Sigmoid colon (tissue), 7 donors: ENCODE results near the gene SDCCAG8. TPM values are rescaled to one million over a fixed set of nuclear protein-coding genes. Genes with fewer than 3 reads are reported as not detected.
A peak's percentile ranks its signal among the peaks of the same experiment; 100 is the strongest.
"Not testable (repeated sequence)": the region's sequence is repeated elsewhere in the genome, so short reads cannot be mapped to it uniquely, and the experiment has no call there.

Source experiments
- DNase-seq: peaks from one replicate; pipeline ENCODE4 v3.0.0-alpha.2; 2019
- H3K27ac ChIP-seq, 4 donors: fragments of 200-600 bp; sonication (generic); one replicate each; pipeline ENCODE4 v1.5.1; 2016 to 2019; ENCODE audit warnings: mild to moderate bottlenecking in 1 of 4
- H3K27me3 ChIP-seq, 3 donors: fragments of 200-600 bp; sonication (generic); one replicate each; pipeline ENCODE4 v1.5.1; 2019; ENCODE audit warnings: mild to moderate bottlenecking in 1 of 3
- H3K36me3 ChIP-seq, 4 donors: fragments of 200-600 bp; sonication (generic); one replicate each; pipeline ENCODE4 v1.5.1; 2016 to 2019
- H3K4me1 ChIP-seq, 4 donors: fragments of 200-600 bp; sonication (generic); one replicate each; pipeline ENCODE4 v1.5.1; 2017 to 2019
- H3K4me3 ChIP-seq, 4 donors: fragments of 200-600 bp; sonication (generic); one replicate each; pipeline ENCODE4 v1.5.1; 2017 to 2019; ENCODE audit warnings: mild to moderate bottlenecking in 2 of 4, moderate library complexity in 1 of 4
- H3K9me3 ChIP-seq, 4 donors: fragments of 200-600 bp in 3 of 4; sonication (generic) in 3 of 4; one replicate each; pipeline versions ENCODE4 v1.5.1 to v1.6.1; 2013 to 2019
- CTCF ChIP-seq, 4 experiments: fragments of 450-650 bp in 3 of 4; fragments of 200-600 bp in 1 of 4; IDR thresholded peaks; one replicate each; pipeline ENCODE4 v1.5.1; 2016 to 2019; ENCODE audit warnings: antibody characterized with exemption in 4 of 4, mild to moderate bottlenecking in 3 of 4, moderate library complexity in 2 of 4
- EP300 ChIP-seq, 4 donors: sonication (generic); formaldehyde crosslinking; IDR thresholded peaks; one replicate each; pipeline ENCODE4 v1.6.1; 2017; ENCODE audit warnings: antibody characterized with exemption in 4 of 4
- POLR2A ChIP-seq, 2 donors: fragments of 450-650 bp; IDR thresholded peaks; one replicate each; pipeline ENCODE4 v1.6.1; 2016; ENCODE audit warnings: antibody characterized with exemption in 2 of 2, mild to moderate bottlenecking in 2 of 2, moderate library complexity in 2 of 2
- POLR2AphosphoS5 ChIP-seq, 4 donors: sonication (generic); formaldehyde crosslinking; IDR thresholded peaks; one replicate each; pipeline ENCODE4 v1.6.1; 2017; ENCODE audit warnings: antibody characterized with exemption in 4 of 4
- WGBS, 2 donors: extraction: QIAGEN DNeasy Blood & Tissue Kit; methylation state at CpG; one replicate each; pipeline ENCODE4 v1.1.7; 2013; 5-methylcytosine and 5-hydroxymethylcytosine counted together
- intact Hi-C: fragments of 100-400 bp; cut with DNase I; formaldehyde crosslinking; loops from one replicate; pipeline ENCODE4 v1.15.1; 2023
- polyA plus RNA-seq, 3 donors: library from polyadenylated mRNA; stranded (reverse); fragments of 200-250 nt; gene quantifications; one replicate each; pipeline ENCODE4 v1.2.3, GENCODE V29; 2013
- total RNA-seq, 4 donors: library from RNA; depleted of rRNA; stranded (reverse); fragments of >200 nt; gene quantifications; one replicate each; pipeline ENCODE4 v1.1.0, GENCODE V29; 2016
- donor health status: healthy with polysubstance abuse.
- donor health status: Bipolar disorder and iron deficiency.
- donor health status: healthy.

SDCCAG8 gene
- 10 to 100 TPM; 30.3 to 49.7 (median 40.2) TPM for total RNA-seq
- 10 to 100 TPM; 15.6 to 21.3 (median 16.3) TPM for polyA plus RNA-seq

- no peaks in the 10 kb centered on the region for H3K27me3 ChIP-seq
- peaks cover 0 to 45% (median 39%) of the 10 kb centered on the region in 4 donors for H3K4me1 ChIP-seq
- intact Hi-C loops, result loop anchor here (5.0 to 10.0 kb wide), 5 partner anchors 589 to 1611 kb away; partner anchors contain the start of genes ADSS2, CHML, COX20 and OPN3
- no peaks in the 10 kb centered on the region for H3K9me3 ChIP-seq
- H3K36me3 ChIP-seq, result no peaks in the 10 kb centered on the region
- peak; percentile 100 for DNase-seq
- 0 to 1% methylated on average over 32 of the region's 32 CpGs for WGBS, 2 donors
- TF ChIP-seq POLR2A (IDR thresholded peaks at IDR 0.05), result peak; percentile 65 to 76
- TF ChIP-seq EP300 (IDR thresholded peaks at IDR 0.05), result no peak
- peak; percentile 68 to 92 (median 86) for TF ChIP-seq POLR2AphosphoS5 (IDR thresholded peaks at IDR 0.05)
- TF ChIP-seq CTCF (IDR thresholded peaks at IDR 0.05), result no peak
- H3K27ac ChIP-seq, result peak within 1 kb of the TSS; percentile 92 to 97 (median 96)
- peak within 1 kb of the TSS; percentile 52 to 99 (median 94) for H3K4me3 ChIP-seq
Measured at GRCh38 chr1:243255791-243256512, at the start of gene SDCCAG8. Gene SDCCAG8 (plus strand): TSS chr1:243256041. CDS start chr1:243256174, 133 bp downstream.

- intact Hi-C loops, H3K9me3 ChIP-seq, H3K4me3 ChIP-seq, H3K36me3 ChIP-seq, DNase-seq, H3K27me3 ChIP-seq, H3K27ac ChIP-seq: not testable (repeated sequence)
- WGBS, 2 donors, result 59 to 69% methylated on average over 2 of the region's 3 CpGs
- peaks cover 0 to 17% (median 14%) of the 10 kb centered on the region in 4 donors for H3K4me1 ChIP-seq
Measured at GRCh38 chr1:243211984-243212383, 43.9 kb upstream of the SDCCAG8 start.

GRCh38 chr1:243213045-243213787 lies 42.6 kb upstream of the SDCCAG8 start:
- TF ChIP-seq POLR2A (IDR thresholded peaks at IDR 0.05), result no peak
- peak; percentile 13 to 58 (median 43) for TF ChIP-seq POLR2AphosphoS5 (IDR thresholded peaks at IDR 0.05)
- no peak for TF ChIP-seq EP300 (IDR thresholded peaks at IDR 0.05)
- Histone ChIP-seq H3K27ac (peak overlapping the region in 2 of 4 donors; percentile 1 to 10), H3K9me3 (no peaks in the 10 kb centered on the region), H3K36me3 (no peaks in the 10 kb centered on the region), H3K4me3 (no peak overlapping the region), H3K27me3 (no peaks in the 10 kb centered on the region), H3K4me1 (peaks cover 0 to 17% (median 14%) of the 10 kb centered on the region in 4 donors)
- DNase-seq, result no peak
- intact Hi-C loops, result no loop called here
- WGBS, 2 donors, result 89 to 93% methylated on average over 4 of the region's 4 CpGs

- DNase-seq, H3K4me3 ChIP-seq, H3K36me3 ChIP-seq, H3K9me3 ChIP-seq, intact Hi-C loops, H3K27me3 ChIP-seq, H3K27ac ChIP-seq: not testable (repeated sequence)
- H3K4me1 ChIP-seq, result peaks cover 0 to 17% (median 14%) of the 10 kb centered on the region in 4 donors
- 87 to 88% methylated on average over 11 of the region's 12 CpGs for WGBS, 2 donors
Measured at GRCh38 chr1:243215276-243215875, 40.5 kb upstream of the SDCCAG8 start.

DNA sequence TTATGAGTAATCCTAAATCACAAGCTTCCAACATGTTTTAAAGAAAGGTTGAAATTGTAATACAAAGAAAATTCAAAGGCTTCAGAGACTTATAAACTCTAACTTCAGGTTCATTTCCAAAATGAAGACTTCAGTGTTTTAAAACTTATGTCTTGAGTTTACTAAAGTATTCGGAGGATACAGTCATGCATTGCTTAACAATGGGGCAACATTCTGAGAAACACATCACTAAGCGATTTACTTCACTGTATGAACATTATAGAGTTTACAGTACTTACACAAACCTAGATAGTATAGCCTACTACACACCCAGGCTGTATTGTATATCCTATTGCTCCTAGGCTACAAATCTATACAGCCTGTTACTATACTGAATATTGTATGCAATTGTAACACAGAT lies 39.1 kb upstream of the SDCCAG8 start:
- Histone ChIP-seq H3K4me3 (no peak overlapping the region), H3K27ac (no peak overlapping the region), H3K9me3 (no peaks in the 10 kb centered on the region), H3K36me3 (peaks cover 0 to 22% (median 10%) of the 10 kb centered on the region in 4 donors), H3K27me3 (no peaks in the 10 kb centered on the region), H3K4me1 (peaks cover 0 to 17% (median 14%) of the 10 kb centered on the region in 4 donors)
- intact Hi-C loops, result no loop called here
- 98% methylated on average over 2 of the region's 2 CpGs for WGBS, 2 donors
- TF ChIP-seq POLR2A (IDR thresholded peaks at IDR 0.05), result no peak
- no peak for TF ChIP-seq CTCF (IDR thresholded peaks at IDR 0.05)
- no peak for TF ChIP-seq POLR2AphosphoS5 (IDR thresholded peaks at IDR 0.05)
- TF ChIP-seq EP300 (IDR thresholded peaks at IDR 0.05), result no peak
- DNase-seq, result no peak

DNA sequence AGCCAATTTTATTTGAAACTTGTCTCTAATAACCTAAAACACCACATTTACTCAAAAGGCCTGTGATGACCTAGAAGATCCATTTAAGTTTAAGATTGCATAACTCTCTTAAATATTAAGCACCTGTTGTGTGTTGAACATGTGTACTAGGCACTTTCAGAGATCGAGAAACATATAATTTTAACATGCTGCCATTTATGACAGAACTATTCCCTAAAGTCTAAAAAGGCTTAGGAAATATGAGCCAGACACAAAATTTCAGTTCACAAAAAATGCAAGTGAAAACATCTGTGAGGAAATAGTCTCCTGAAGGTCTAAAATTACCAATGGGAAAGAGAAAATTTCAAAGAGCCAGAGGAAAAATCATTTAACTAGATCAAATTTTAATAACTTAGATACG lies 38.5 kb upstream of the SDCCAG8 start:
- H3K9me3 ChIP-seq, result no peaks in the 10 kb centered on the region
- 93 to 99% methylated on average over 2 of the region's 2 CpGs for WGBS, 2 donors
- H3K27me3 ChIP-seq, result no peaks in the 10 kb centered on the region
- peaks cover 0 to 26% (median 10%) of the 10 kb centered on the region in 4 donors for H3K36me3 ChIP-seq
- peaks cover 0 to 14% (median 9%) of the 10 kb centered on the region in 4 donors for H3K4me1 ChIP-seq
- no peak overlapping the region for H3K4me3 ChIP-seq
- no peak for DNase-seq
- no peak overlapping the region for H3K27ac ChIP-seq
- no peak for TF ChIP-seq POLR2AphosphoS5 (IDR thresholded peaks at IDR 0.05)
- TF ChIP-seq EP300 (IDR thresholded peaks at IDR 0.05), result no peak
- TF ChIP-seq CTCF (IDR thresholded peaks at IDR 0.05), result no peak
- TF ChIP-seq POLR2A (IDR thresholded peaks at IDR 0.05), result no peak
- intact Hi-C loops, result no loop called here
